Hepatocyte (in vitro differentiated cells): ENCODE measurements around the gene TMEM92.

Experiments
- EZH2 ChIP-seq: fragments of 200-600 bp; sonication (generic); IDR thresholded peaks from 2 replicates; pipeline ENCODE4 v1.6.1; 2016; ENCODE audit warnings: antibody characterized with exemption, mild to moderate bottlenecking, borderline replicate concordance
- TF ChIP-seq, protein P1 (sequence below): fragments of 200-600 bp; sonication (generic); IDR thresholded peaks from 2 replicates; pipeline ENCODE4 v1.5.1; 2016; ENCODE audit warnings: antibody characterized with exemption, mild to moderate bottlenecking; ENCODE audit not compliant: poor library complexity

DNA sequence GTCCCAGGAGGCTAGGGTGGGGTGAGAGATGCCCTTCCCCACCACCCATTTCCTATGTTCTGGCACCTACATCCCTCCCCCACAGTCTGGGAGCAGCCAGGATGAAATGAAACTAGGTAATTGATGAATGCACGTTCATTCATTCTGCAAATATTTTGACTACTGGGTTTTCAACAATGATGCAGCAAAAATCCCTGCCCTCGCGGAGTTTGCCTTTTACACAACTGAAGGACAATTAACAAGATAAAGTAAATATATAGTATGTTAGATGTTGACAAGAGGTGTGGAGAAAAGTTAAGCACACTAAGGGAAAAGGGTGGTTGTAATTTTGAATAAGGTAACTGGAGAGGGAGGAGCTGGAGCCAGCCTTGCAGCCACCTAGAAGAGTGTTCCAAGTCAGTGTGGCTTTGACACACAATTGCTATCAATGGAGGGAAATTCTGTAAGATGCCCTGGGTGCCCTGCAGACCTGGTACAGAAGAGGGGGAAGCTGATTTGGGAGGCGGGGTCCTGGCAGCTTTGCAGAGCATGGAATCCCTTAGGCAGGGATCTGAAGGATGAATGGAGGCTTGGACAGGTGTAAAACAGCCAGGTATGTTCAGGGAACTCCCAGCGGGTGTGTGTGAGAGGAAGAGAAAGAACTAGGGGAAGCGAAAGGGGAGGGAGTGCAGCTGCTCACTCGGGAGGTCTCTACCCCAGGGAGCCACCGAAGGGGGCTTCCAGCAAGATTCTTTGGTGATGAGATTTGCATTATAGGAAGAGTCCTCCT lies 2.5 kb downstream of the TMEM92 start:
- TF ChIP-seq, protein P1, sequence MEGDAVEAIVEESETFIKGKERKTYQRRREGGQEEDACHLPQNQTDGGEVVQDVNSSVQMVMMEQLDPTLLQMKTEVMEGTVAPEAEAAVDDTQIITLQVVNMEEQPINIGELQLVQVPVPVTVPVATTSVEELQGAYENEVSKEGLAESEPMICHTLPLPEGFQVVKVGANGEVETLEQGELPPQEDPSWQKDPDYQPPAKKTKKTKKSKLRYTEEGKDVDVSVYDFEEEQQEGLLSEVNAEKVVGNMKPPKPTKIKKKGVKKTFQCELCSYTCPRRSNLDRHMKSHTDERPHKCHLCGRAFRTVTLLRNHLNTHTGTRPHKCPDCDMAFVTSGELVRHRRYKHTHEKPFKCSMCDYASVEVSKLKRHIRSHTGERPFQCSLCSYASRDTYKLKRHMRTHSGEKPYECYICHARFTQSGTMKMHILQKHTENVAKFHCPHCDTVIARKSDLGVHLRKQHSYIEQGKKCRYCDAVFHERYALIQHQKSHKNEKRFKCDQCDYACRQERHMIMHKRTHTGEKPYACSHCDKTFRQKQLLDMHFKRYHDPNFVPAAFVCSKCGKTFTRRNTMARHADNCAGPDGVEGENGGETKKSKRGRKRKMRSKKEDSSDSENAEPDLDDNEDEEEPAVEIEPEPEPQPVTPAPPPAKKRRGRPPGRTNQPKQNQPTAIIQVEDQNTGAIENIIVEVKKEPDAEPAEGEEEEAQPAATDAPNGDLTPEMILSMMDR = no peak
- TF ChIP-seq EZH2 = no peak
